Forelimb muscle (tissue), 1 donor: ENCODE data around the gene SAMD9. TPM values are rescaled to one million over a fixed set of nuclear protein-coding genes. Genes with fewer than 3 reads are reported as not detected.

Experiments
- polyA plus RNA-seq: library from polyadenylated mRNA; unstranded; fragments of 120-200 nt; gene quantifications from one replicate; pipeline ENCODE4 v1.2.1, GENCODE V29; 2013; ENCODE audit not compliant: insufficient read length

SAMD9 gene
- polyA plus RNA-seq, 1 donor = 2.6 TPM

Other genes with a start within 250 kb of the SAMD9 start
- 6.4 TPM for gene SAMD9L, start 30.4 kb upstream of the SAMD9 start, polyA plus RNA-seq
- not detected for gene HEPACAM2, start 108.5 kb upstream of the SAMD9 start, polyA plus RNA-seq
- gene VPS50, start 114.4 kb upstream of the SAMD9 start, polyA plus RNA-seq = 15.7 TPM